ENCODE data around the gene MTHFD1. TPM values are rescaled to one million over a fixed set of nuclear protein-coding genes. Genes with fewer than 3 reads are reported as not detected.

The MTHFD1 gene
- total RNA-seq, 4 donors from 2014 or later = 36.2 to 68.7 (median 42.0) TPM

- in situ Hi-C loops (cut with MboI; ENCODE audit: low sequenced_read_pairs in 4 of 4) (loop anchor here in 1 of 4 donors (10.0 kb wide), 1 partner anchor 212 kb away; no protein-coding TSS in a partner anchor), intact Hi-C loops (cut with DNase I; ENCODE audit: low total_unique reads) (no loop called here)
- Histone ChIP-seq H3K4me1 (peaks cover 0 to 4% of the 10 kb centered on the region in 2 donors), H3K9me3 (no peaks in the 10 kb centered on the region), H3K27me3 (no peaks in the 10 kb centered on the region), H3K36me3 (peaks cover 3 to 30% of the 10 kb centered on the region in 2 donors), H3K4me3 (no peak overlapping the region), H3K27ac (no peak overlapping the region)
- TF ChIP-seq POLR2A (IDR thresholded peaks at IDR 0.05) = no peak
- TF ChIP-seq CTCF (IDR thresholded peaks at IDR 0.05 in 4 of 5, conservative IDR thresholded peaks at IDR 0.05 in 1 of 5) = no peak
- no peak for DNase-seq
- no peak for ATAC-seq
These were observed 34.6 kb downstream of the MTHFD1 start for GRCh38 chr14:64422756-64423155.

- Histone ChIP-seq H3K36me3 (peaks cover 3 to 39% of the 10 kb centered on the region in 2 donors), H3K9me3 (no peaks in the 10 kb centered on the region), H3K4me1 (peaks cover 0 to 4% of the 10 kb centered on the region in 2 donors), H3K27me3 (no peaks in the 10 kb centered on the region), H3K27ac (no peak overlapping the region), H3K4me3 (no peak overlapping the region)
- TF ChIP-seq POLR2A (IDR thresholded peaks at IDR 0.05) = no peak
- no peak for TF ChIP-seq CTCF (IDR thresholded peaks at IDR 0.05 in 4 of 5, conservative IDR thresholded peaks at IDR 0.05 in 1 of 5)
- intact Hi-C loops (cut with DNase I; ENCODE audit: low total_unique reads) = no loop called here
- no peak for ATAC-seq
- in situ Hi-C loops (cut with MboI; ENCODE audit: low sequenced_read_pairs in 4 of 4) = loop anchor here in 1 of 4 donors (10.0 kb wide), 1 partner anchor 211 kb away; no protein-coding TSS in a partner anchor
- no peak for DNase-seq
These were observed 35.8 kb downstream of the MTHFD1 start for GRCh38 chr14:64423987-64424386.

DNA sequence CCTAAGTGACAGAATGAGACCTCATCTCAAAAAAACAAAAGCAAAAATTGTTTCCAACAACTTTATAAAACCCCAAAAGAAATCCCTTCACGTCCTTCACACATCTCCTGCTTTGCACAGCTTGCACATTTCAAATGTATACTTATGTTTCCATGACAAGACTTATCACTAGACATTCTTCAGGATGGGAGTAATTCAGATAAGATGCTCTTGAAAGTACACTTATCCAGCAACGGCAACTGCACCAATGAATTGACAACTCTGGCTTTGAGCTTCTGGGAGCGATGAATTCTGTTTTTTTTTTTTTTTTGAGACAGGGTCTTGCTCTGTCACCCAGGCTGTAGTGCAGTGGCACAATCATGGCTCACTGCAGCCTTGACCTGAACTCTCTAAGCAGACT lies 46.4 kb downstream of the MTHFD1 start:
- Histone ChIP-seq H3K4me1 (peaks cover 3 to 4% of the 10 kb centered on the region in 2 donors), H3K27me3 (no peaks in the 10 kb centered on the region), H3K36me3 (peaks cover 0 to 64% of the 10 kb centered on the region in 2 donors), H3K27ac (no peak overlapping the region), H3K9me3 (no peaks in the 10 kb centered on the region), H3K4me3 (no peak overlapping the region)
- ATAC-seq (no peak), DNase-seq (no peak)
- TF ChIP-seq CTCF (IDR thresholded peaks at IDR 0.05 in 4 of 5, conservative IDR thresholded peaks at IDR 0.05 in 1 of 5) (no peak), POLR2A (IDR thresholded peaks at IDR 0.05) (no peak)
- intact Hi-C loops (cut with DNase I; ENCODE audit: low total_unique reads) = loop anchor here (5.0 kb wide), 2 partner anchors 43 to 203 kb away; no protein-coding TSS in a partner anchor
- in situ Hi-C loops (cut with MboI; ENCODE audit: low sequenced_read_pairs in 4 of 4) = loop anchor here in 2 of 4 donors (10.0 to 25.0 kb wide), 2 partner anchors 200 to 203 kb away; no protein-coding TSS in a partner anchor

GRCh38 chr14:64438181-64438841 lies 50.2 kb downstream of the MTHFD1 start:
- Histone ChIP-seq H3K27me3 (no peaks in the 10 kb centered on the region), H3K4me1 (no peaks in the 10 kb centered on the region), H3K9me3 (no peaks in the 10 kb centered on the region), H3K36me3 (peaks cover 0 to 77% of the 10 kb centered on the region in 2 donors), H3K27ac (no peak overlapping the region), H3K4me3 (no peak overlapping the region)
- in situ Hi-C loops (cut with MboI; ENCODE audit: low sequenced_read_pairs in 4 of 4) = loop anchor here in 2 of 4 donors (10.0 to 25.0 kb wide), 2 partner anchors 196 to 199 kb away; no protein-coding TSS in a partner anchor
- TF ChIP-seq POLR2A (IDR thresholded peaks at IDR 0.05) (no peak), CTCF (IDR thresholded peaks at IDR 0.05 in 4 of 5, conservative IDR thresholded peaks at IDR 0.05 in 1 of 5) (no peak)
- DNase-seq (no peak), ATAC-seq (no peak)
- intact Hi-C loops (cut with DNase I; ENCODE audit: low total_unique reads) = no loop called here

Data from gastrocnemius medialis (tissue), 4 donors.